ENCODE data around the gene TRAF2. TPM values are rescaled to one million over a fixed set of nuclear protein-coding genes. Genes with fewer than 3 reads are reported as not detected.
A peak's percentile ranks its signal among the peaks of the same experiment; 100 is the strongest.

Gene TRAF2
- total RNA-seq, 1 experiment from 2014 or later, result 23.6 TPM

GRCh38 chr9:136975644-136976043, 89.3 kb downstream of the TRAF2 start:
- Histone ChIP-seq H3K9me3 (replicated peaks) (no peaks in the 10 kb centered on the region), H3K4me3 (no peak overlapping the region), H3K4me1 (peaks cover 7% of the 10 kb centered on the region), H3K36me3 (no peaks in the 10 kb centered on the region), H3K27ac (no peak overlapping the region), H3K27me3 (peaks cover 30% of the 10 kb centered on the region)
- DNase-seq, result peak; percentile 63 to 68

Other genes with a start within 250 kb of the TRAF2 start
- gene EGFL7, start 223.6 kb upstream of the TRAF2 start, total RNA-seq (2014; rRNA removed; shearing (Covaris generic)), result 0.71 and 0.81 TPM in 2 replicates
- gene AGPAT2, start 199.1 kb upstream of the TRAF2 start, total RNA-seq (2014; rRNA removed; shearing (Covaris generic)), result 11.2 and 11.8 TPM in 2 replicates
- gene DIPK1B, start 173.9 kb upstream of the TRAF2 start, total RNA-seq (2014; rRNA removed; shearing (Covaris generic)), result 5.0 and 6.1 TPM in 2 replicates
- gene LCN10, start 143.6 kb upstream of the TRAF2 start, total RNA-seq (2014; rRNA removed; shearing (Covaris generic)), result 0.10 TPM in 1 of 2 replicates, not detected in the other
- gene LCN6, start 138.0 kb upstream of the TRAF2 start, total RNA-seq (2014; rRNA removed; shearing (Covaris generic)), result not detected in 2 replicates
- not detected in 2 replicates for gene LCN8, start 128.3 kb upstream of the TRAF2 start, total RNA-seq (2014; rRNA removed; shearing (Covaris generic))
- gene LCN15, start 122.0 kb upstream of the TRAF2 start, total RNA-seq (2014; rRNA removed; shearing (Covaris generic)), result not detected in 2 replicates
- gene TMEM141, start 95.2 kb upstream of the TRAF2 start, total RNA-seq (2014; rRNA removed; shearing (Covaris generic)), result 17.3 and 26.2 TPM in 2 replicates
- 0.14 TPM in 1 of 2 replicates, not detected in the other for gene CCDC183, start 90.2 kb upstream of the TRAF2 start, total RNA-seq (2014; rRNA removed; shearing (Covaris generic))
- gene RABL6, start 78.6 kb upstream of the TRAF2 start, total RNA-seq (2014; rRNA removed; shearing (Covaris generic)), result 102 and 108 TPM in 2 replicates
- gene AJM1, start 44.0 kb upstream of the TRAF2 start, total RNA-seq (2014; rRNA removed; shearing (Covaris generic)), result 0.35 and 0.77 TPM in 2 replicates
- 79.9 and 109 TPM in 2 replicates for gene PHPT1, start 37.1 kb upstream of the TRAF2 start, total RNA-seq (2014; rRNA removed; shearing (Covaris generic))
- 1.9 and 4.4 TPM in 2 replicates for gene MAMDC4, start 34.2 kb upstream of the TRAF2 start, total RNA-seq (2014; rRNA removed; shearing (Covaris generic))
- gene EDF1, start 20.2 kb upstream of the TRAF2 start, total RNA-seq (2014; rRNA removed; shearing (Covaris generic)), result 410 and 447 TPM in 2 replicates
- 37.1 and 40.4 TPM in 2 replicates for gene FBXW5, start 58.2 kb downstream of the TRAF2 start, total RNA-seq (2014; rRNA removed; shearing (Covaris generic))
- gene C8G, start 58.7 kb downstream of the TRAF2 start, total RNA-seq (2014; rRNA removed; shearing (Covaris generic)), result not detected in 2 replicates
- not detected in 2 replicates for gene LCN12, start 65.8 kb downstream of the TRAF2 start, total RNA-seq (2014; rRNA removed; shearing (Covaris generic))
- gene PTGDS, start 91.0 kb downstream of the TRAF2 start, total RNA-seq (2014; rRNA removed; shearing (Covaris generic)), result not detected in 2 replicates
- gene LCNL1, start 96.5 kb downstream of the TRAF2 start, total RNA-seq (2014; rRNA removed; shearing (Covaris generic)), result not detected in 2 replicates
- gene PAXX, start 105.9 kb downstream of the TRAF2 start, total RNA-seq (2014; rRNA removed; shearing (Covaris generic)), result 25.9 and 27.8 TPM in 2 replicates
- 0.28 and 0.55 TPM in 2 replicates for gene CLIC3, start 110.1 kb downstream of the TRAF2 start, total RNA-seq (2014; rRNA removed; shearing (Covaris generic))
- 4.0 and 4.6 TPM in 2 replicates for gene ABCA2, start 141.7 kb downstream of the TRAF2 start, total RNA-seq (2014; rRNA removed; shearing (Covaris generic))
- not detected in 2 replicates for gene FUT7, start 145.6 kb downstream of the TRAF2 start, total RNA-seq (2014; rRNA removed; shearing (Covaris generic))
- gene NPDC1, start 159.7 kb downstream of the TRAF2 start, total RNA-seq (2014; rRNA removed; shearing (Covaris generic)), result 0.51 and 0.91 TPM in 2 replicates
- gene ENTPD2, start 167.5 kb downstream of the TRAF2 start, total RNA-seq (2014; rRNA removed; shearing (Covaris generic)), result 1.9 and 2.0 TPM in 2 replicates
- 69.7 and 71.0 TPM in 2 replicates for gene SAPCD2, start 184.0 kb downstream of the TRAF2 start, total RNA-seq (2014; rRNA removed; shearing (Covaris generic))
- 12.6 and 13.8 TPM in 2 replicates for gene UAP1L1, start 191.0 kb downstream of the TRAF2 start, total RNA-seq (2014; rRNA removed; shearing (Covaris generic))
- gene MAN1B1, start 200.5 kb downstream of the TRAF2 start, total RNA-seq (2014; rRNA removed; shearing (Covaris generic)), result 38.4 and 42.6 TPM in 2 replicates
- 12.6 and 13.4 TPM in 2 replicates for gene DPP7, start 228.2 kb downstream of the TRAF2 start, total RNA-seq (2014; rRNA removed; shearing (Covaris generic))